MM.1S (cell line): ENCODE results near the gene SELENOF.

Source experiments
- DNase-seq: peaks from one replicate; pipeline ENCODE4 v3.0.0-alpha.2; 2015
- H2AFZ ChIP-seq: fragments of 300-600 bp; sonication (generic); 2 replicates; pipeline ENCODE4 v1.6.0; 2016; ENCODE audit warnings: antibody characterized with exemption, low read length
- H3F3A ChIP-seq: fragments of 300-600 bp; sonication (generic); 2 replicates; pipeline ENCODE4 v1.6.1; 2016; ENCODE audit warnings: mild to moderate bottlenecking, antibody characterized with exemption, low read length, moderate library complexity, mixed read lengths; ENCODE audit not compliant: insufficient read depth
- H3K27ac ChIP-seq: fragments of 300-600 bp; sonication (generic); 2 replicates; pipeline ENCODE4 v1.5.1; 2016; ENCODE audit warnings: mild to moderate bottlenecking, low read length
- H3K27me3 ChIP-seq: fragments of 300-600 bp; sonication (generic); replicated peaks from 2 replicates; pipeline ENCODE4 v1.6.0; 2016; ENCODE audit warnings: low read length; ENCODE audit not compliant: insufficient read depth
- H3K36me3 ChIP-seq: fragments of 300-600 bp; sonication (generic); replicated peaks from 2 replicates; pipeline ENCODE4 v1.6.1; 2016; ENCODE audit warnings: mild to moderate bottlenecking, low read length, mixed read lengths; ENCODE audit not compliant: insufficient read depth
- H3K4me1 ChIP-seq: fragments of 300-600 bp; sonication (generic); 2 replicates; pipeline ENCODE4 v1.6.1; 2016; ENCODE audit warnings: low read length, mixed read lengths
- H3K4me2 ChIP-seq: fragments of 300-600 bp; sonication (generic); 2 replicates; pipeline ENCODE4 v1.6.0; 2016; ENCODE audit warnings: low read depth, low read length
- H3K4me3 ChIP-seq: fragments of 300-600 bp; sonication (generic); 2 replicates; pipeline ENCODE4 v1.5.1; 2016; ENCODE audit warnings: low read length, mixed read lengths
- H3K79me2 ChIP-seq: fragments of 300-600 bp; sonication (generic); 2 replicates; pipeline ENCODE4 v1.6.1; 2016; ENCODE audit warnings: mixed run types, low read length, mixed read lengths
- H3K9ac ChIP-seq: fragments of 300-600 bp; sonication (generic); 2 replicates; pipeline ENCODE4 v1.6.1; 2016; ENCODE audit warnings: low read length, mixed read lengths
- H3K9me2 ChIP-seq: fragments of 300-600 bp; sonication (generic); replicated peaks from 2 replicates; pipeline ENCODE4 v1.6.1; 2016; ENCODE audit warnings: mild to moderate bottlenecking, low read length, mixed read lengths; ENCODE audit not compliant: insufficient read depth
- H3K9me3 ChIP-seq: fragments of 300-600 bp; sonication (generic); replicated peaks from 2 replicates; pipeline ENCODE4 v1.6.1; 2016; ENCODE audit warnings: mild to moderate bottlenecking, low read length, mixed read lengths; ENCODE audit not compliant: insufficient read depth
- H4K20me1 ChIP-seq: fragments of 300-600 bp; sonication (generic); 2 replicates; pipeline ENCODE4 v1.6.1; 2016; ENCODE audit warnings: mild to moderate bottlenecking, low read length, moderate library complexity, mixed read lengths; ENCODE audit not compliant: insufficient read depth
- CTCF ChIP-seq: fragments of 300-600 bp; sonication (generic); IDR thresholded peaks from 2 replicates; pipeline ENCODE4 v1.5.1; 2016; ENCODE audit warnings: antibody characterized with exemption, low read length, mixed read lengths
- EZH2 ChIP-seq: fragments of 300-600 bp; sonication (generic); optimal IDR thresholded peaks from 2 replicates; pipeline ENCODE3; 2017; ENCODE audit warnings: low read depth, mild to moderate bottlenecking, antibody characterized with exemption, low read length, mixed read lengths
- EZH2phosphoT487 ChIP-seq: fragments of 300-600 bp; sonication (generic); IDR thresholded peaks from 2 replicates; pipeline ENCODE4 v1.6.1; 2018; ENCODE audit warnings: antibody characterized with exemption, low read length

Gene SELENOF

GRCh38 chr1:86858524-86859261 lies 55.2 kb downstream of the SELENOF start:
- Histone ChIP-seq H3K79me2 (no peaks in the 10 kb centered on the region), H3K27ac (no peak overlapping the region), H3K4me3 (no peak overlapping the region), H3K9me3 (no peaks in the 10 kb centered on the region), H3K4me2 (no peak overlapping the region), H4K20me1 (no peaks in the 10 kb centered on the region), H2AFZ (no peak overlapping the region), H3K4me1 (no peaks in the 10 kb centered on the region), H3K27me3 (no peaks in the 10 kb centered on the region), H3F3A (no peaks in the 10 kb centered on the region), H3K9me2 (no peaks in the 10 kb centered on the region), H3K36me3 (0 out of 2 replicates have a peak, but pooled peaks cover 2% of the 10 kb centered on the region), H3K9ac (no peak overlapping the region)
- no peak for DNase-seq
- TF ChIP-seq EZH2 (no peak), CTCF (no peak), EZH2phosphoT487 (no peak)

GRCh38 chr1:86856196-86856595 lies 57.7 kb downstream of the SELENOF start:
- Histone ChIP-seq H3K9ac (no peak overlapping the region), H3K27me3 (no peaks in the 10 kb centered on the region), H3K9me2 (no peaks in the 10 kb centered on the region), H4K20me1 (no peaks in the 10 kb centered on the region), H3K4me1 (peaks cover 10% of the 10 kb centered on the region), H3K79me2 (no peaks in the 10 kb centered on the region), H3K27ac (no peak overlapping the region), H3K4me3 (no peak overlapping the region), H3K9me3 (no peaks in the 10 kb centered on the region), H3K4me2 (no peak overlapping the region), H3F3A (peaks cover 3% of the 10 kb centered on the region; the same call in 1 of the 2 replicates), H2AFZ (no peak overlapping the region), H3K36me3 (no peaks in the 10 kb centered on the region)
- TF ChIP-seq EZH2phosphoT487, result no peak
- no peak for TF ChIP-seq CTCF
- no peak for TF ChIP-seq EZH2
- DNase-seq, result no peak

GRCh38 chr1:86854352-86854751 lies 59.6 kb downstream of the SELENOF start:
- Histone ChIP-seq H3F3A (peaks cover 3% of the 10 kb centered on the region; the same call in 1 of the 2 replicates), H3K27me3 (no peaks in the 10 kb centered on the region), H3K9me3 (no peaks in the 10 kb centered on the region), H3K4me1 (peaks cover 10% of the 10 kb centered on the region), H3K9ac (no peak overlapping the region), H3K9me2 (no peaks in the 10 kb centered on the region), H3K4me2 (no peak overlapping the region), H3K36me3 (no peaks in the 10 kb centered on the region), H3K4me3 (no peak overlapping the region), H2AFZ (no peak overlapping the region), H4K20me1 (no peaks in the 10 kb centered on the region), H3K27ac (no peak overlapping the region), H3K79me2 (no peaks in the 10 kb centered on the region)
- TF ChIP-seq EZH2, result no peak
- no peak for TF ChIP-seq EZH2phosphoT487
- TF ChIP-seq CTCF, result no peak
- no peak for DNase-seq
